ENCODE results near the gene MOCS2. TPM values are rescaled to one million over a fixed set of nuclear protein-coding genes. Genes with fewer than 3 reads are reported as not detected.

Gene MOCS2
- total and polyA plus RNA-seq, 2 of the 8 experiments (the other 6 are each of a cell fraction or from before 2014, with no cell fraction given), result 6.7 to 16.1 TPM

GRCh38 chr5:53127107-53127506, 17.6 kb upstream of the MOCS2 start:
- CTCF ChIA-PET (ENCODE audit: partially characterized antibody), result interaction anchor here (1.5 kb wide), 1 partner anchor 12 kb away, joined by 6 read pairs; no protein-coding TSS in a partner anchor
- no peak for FAIRE-seq

More at GRCh38 chr5:53127107-53127506, 17.6 kb upstream of the MOCS2 start:
- H3K9me3 ChIP-seq (ENCODE audit: insufficient read depth in 2 of 2, low read depth in 1 of 2, low read length in 1 of 2), result no peaks in the 10 kb centered on the region
- H4K8ac ChIP-seq (ENCODE audit: extremely low read depth, insufficient read depth, low read length), result no peak overlapping the region
- H2BK15ac ChIP-seq (ENCODE audit: low read length), result no peak overlapping the region
- H3K4me2 ChIP-seq (ENCODE audit: insufficient read depth in 1 of 2, low read depth in 2 of 2, low read length in 2 of 2), result no peak overlapping the region
- H2AK5ac ChIP-seq (ENCODE audit: low read depth, low read length), result no peak overlapping the region
- no peak for DNase-seq (ENCODE audit: low read depth in 1 of 2, low spot score in 2 of 2)
- H3K14ac ChIP-seq (ENCODE audit: insufficient read length), result no peak overlapping the region
- H3K4me3 ChIP-seq (ENCODE audit: extremely low read depth in 1 of 4, insufficient read depth in 2 of 4, low read depth in 3 of 4, low read length in 4 of 4), result no peak overlapping the region
- H3K79me2 ChIP-seq (ENCODE audit: control insufficient read depth in 1 of 2, insufficient read depth in 2 of 2, low read length in 2 of 2), result no peaks in the 10 kb centered on the region
- H3K79me1 ChIP-seq (ENCODE audit: low read depth, low read length), result no peaks in the 10 kb centered on the region
- H3K23ac ChIP-seq (ENCODE audit: insufficient read length), result no peak overlapping the region
- H3K9ac ChIP-seq (replicated peaks in 1 of 4; ENCODE audit: extremely low read depth in 1 of 4, low read depth in 3 of 4, low read length in 3 of 4), result no peak overlapping the region
- no peak overlapping the region for H2AFZ ChIP-seq (ENCODE audit: low read length)
- no peak overlapping the region for H3K4ac ChIP-seq (replicated peaks; ENCODE audit: insufficient read length, low read depth, low read length)
- no peak overlapping the region for H3K56ac ChIP-seq (replicated peaks; ENCODE audit: insufficient read length, low read depth, low read length)
- no peak overlapping the region for H2BK120ac ChIP-seq (replicated peaks; ENCODE audit: low read depth, low read length)
- no peak overlapping the region for H3K27ac ChIP-seq (ENCODE audit: low read depth, low read length)
- H2BK12ac ChIP-seq (ENCODE audit: low read depth, low read length), result no peak overlapping the region
- WGBS, 2 experiments (ENCODE audit: extremely low coverage in 1 of 2, insufficient coverage in 1 of 2, insufficient read length in 1 of 2, insufficient replicate concordance in 2 of 2, low coverage in 1 of 2, low lambda C conversion rate in 2 of 2, missing lambda C conversion rate in 1 of 2), result 55% methylated on average over 1 of the region's 1 CpG; no CpG with 5 or more reads in 1 of the 2 experiments
- H2BK20ac ChIP-seq (ENCODE audit: low read length), result no peak overlapping the region
- H3K18ac ChIP-seq (ENCODE audit: extremely low read depth, low read length), result no peak overlapping the region
- TF ChIP-seq MAFK (IDR thresholded peaks at IDR 0.05; ENCODE audit: low read depth, low read length), result no peak
- no peak for TF ChIP-seq CBX8 (IDR thresholded peaks at IDR 0.05; ENCODE audit: borderline replicate concordance, low read depth, low read length)
- no peak for TF ChIP-seq RAD21 (IDR thresholded peaks at IDR 0.05 in 1 of 2, conservative IDR thresholded peaks at IDR 0.05 in 1 of 2; ENCODE audit: low read depth in 2 of 2, low read length in 2 of 2)
- TF ChIP-seq POLR2AphosphoS5 (IDR thresholded peaks at IDR 0.05; ENCODE audit: low read depth, low read length), result no peak
- H3K27me3 ChIP-seq (replicated peaks in 1 of 4; ENCODE audit: control insufficient read depth in 3 of 4, extremely low read depth in 1 of 4, insufficient read depth in 3 of 4, low read length in 3 of 4), result no peaks in the 10 kb centered on the region
- H4K20me1 ChIP-seq (replicated peaks in 1 of 2; ENCODE audit: control insufficient read depth in 1 of 2, insufficient read depth in 2 of 2, low read length in 2 of 2), result no peaks in the 10 kb centered on the region
- H3K23me2 ChIP-seq (ENCODE audit: low read depth, low read length), result no peaks in the 10 kb centered on the region
- POLR2A ChIA-PET (ENCODE audit: partially characterized antibody), result no interaction called here
- H2BK5ac ChIP-seq (ENCODE audit: low read depth, low read length), result no peak overlapping the region
- H3K36me3 ChIP-seq (ENCODE audit: control insufficient read depth in 2 of 4, insufficient read depth in 4 of 4, low read length in 3 of 4), result no peaks in the 10 kb centered on the region
- H4K5ac ChIP-seq (ENCODE audit: insufficient read length, low read depth, low read length), result no peak overlapping the region
- no peak overlapping the region for H4K91ac ChIP-seq (replicated peaks; ENCODE audit: insufficient read length, low read length)
- no peaks in the 10 kb centered on the region for H3K4me1 ChIP-seq (replicated peaks in 1 of 4; ENCODE audit: control insufficient read depth in 3 of 4, insufficient read depth in 4 of 4, low read length in 3 of 4)
